ENCODE measurements around the gene MFN2. TPM values are rescaled to one million over a fixed set of nuclear protein-coding genes. Genes with fewer than 3 reads are reported as not detected.
"Not testable (repeated sequence)": the region's sequence is repeated elsewhere in the genome, so short reads cannot be mapped to it uniquely, and the experiment has no call there.

Gene MFN2
- 100 to 1,000 TPM; 104 to 125 (median 111) TPM for total RNA-seq

- 0 to 1% methylated on average over 31 to 43 of the region's 74 CpGs for WGBS, 2 donors
- TF ChIP-seq POLR2A (IDR thresholded peaks at IDR 0.05) (no peak), CTCF (IDR thresholded peaks at IDR 0.05) (no peak)
- H3K4me3 ChIP-seq (ENCODE audit: low read depth, poor library complexity, severe bottlenecking), result peak within 1 kb of the TSS; percentile 76
These were observed at the start of gene MFN2 for GRCh38 chr1:11979851-11980675. MFN2 (plus strand) TSS chr1:11980444; CDS start chr1:11989169, 8,725 bp downstream.

GRCh38 chr1:11930571-11931445, 49.4 kb upstream of the MFN2 start:
- TF ChIP-seq CTCF (IDR thresholded peaks at IDR 0.05), result no peak
- DNase-seq (ENCODE audit: low spot score in 2 of 2), result no peak
- WGBS, 2 donors, result 42 to 57% methylated on average over 7 of the region's 7 CpGs
- intact Hi-C loops (cut with DNase I; ENCODE audit: low total_unique reads), result no loop called here
- H3K4me3 ChIP-seq (ENCODE audit: low read depth, poor library complexity, severe bottlenecking), result no peak overlapping the region

More at GRCh38 chr1:11979851-11980675, at the start of gene MFN2:
- intact Hi-C loops (cut with DNase I; ENCODE audit: low total_unique reads), result no loop called here
- DNase-seq (ENCODE audit: low spot score in 2 of 2), result peak; percentile 95 to 98

GRCh38 chr1:11931845-11932244, 48.4 kb upstream of the MFN2 start:
- no peak for TF ChIP-seq POLR2A (IDR thresholded peaks at IDR 0.05)
- no peak for TF ChIP-seq CTCF (IDR thresholded peaks at IDR 0.05)
- intact Hi-C loops (cut with DNase I; ENCODE audit: low total_unique reads), result no loop called here
- no peak for DNase-seq (ENCODE audit: low spot score in 2 of 2)
- no peak overlapping the region for H3K4me3 ChIP-seq (ENCODE audit: low read depth, poor library complexity, severe bottlenecking)
- 87 to 88% methylated on average over 10 of the region's 10 CpGs for WGBS, 2 donors

GRCh38 chr1:11934302-11935056, 45.8 kb upstream of the MFN2 start, which contains the start of gene PLOD1:
PLOD1 (plus strand) TSS chr1:11934717; CDS start chr1:11934780, 63 bp downstream.
- peak; percentile 83 to 97 for DNase-seq (ENCODE audit: low spot score in 2 of 2)
- 0% methylated on average over 42 to 53 of the region's 55 CpGs for WGBS, 2 donors
- H3K4me3 ChIP-seq (ENCODE audit: low read depth, poor library complexity, severe bottlenecking), result peak within 1 kb of the TSS; percentile 42
- TF ChIP-seq POLR2A (IDR thresholded peaks at IDR 0.05), result no peak
- TF ChIP-seq CTCF (IDR thresholded peaks at IDR 0.05), result no peak
- intact Hi-C loops (cut with DNase I; ENCODE audit: low total_unique reads), result no loop called here

GRCh38 chr1:11935057-11935412, 45.2 kb upstream of the MFN2 start:
- H3K4me3 ChIP-seq (ENCODE audit: low read depth, poor library complexity, severe bottlenecking), result peak overlapping the region; percentile 42
- WGBS, 2 donors, result 9% methylated on average over 2 of the region's 2 CpGs
- TF ChIP-seq CTCF (IDR thresholded peaks at IDR 0.05) (no peak), POLR2A (IDR thresholded peaks at IDR 0.05) (no peak)
- intact Hi-C loops (cut with DNase I; ENCODE audit: low total_unique reads), result no loop called here
- DNase-seq (ENCODE audit: low spot score in 2 of 2), result no peak

GRCh38 chr1:11935733-11936132, 44.5 kb upstream of the MFN2 start:
- 86 to 94% methylated on average over 10 of the region's 10 CpGs for WGBS, 2 donors
- DNase-seq (ENCODE audit: low spot score in 2 of 2); H3K4me3 ChIP-seq (ENCODE audit: low read depth, poor library complexity, severe bottlenecking); intact Hi-C loops (cut with DNase I; ENCODE audit: low total_unique reads): not testable (repeated sequence)
